Measurements from ENCODE around the gene CDK16.

DNA sequence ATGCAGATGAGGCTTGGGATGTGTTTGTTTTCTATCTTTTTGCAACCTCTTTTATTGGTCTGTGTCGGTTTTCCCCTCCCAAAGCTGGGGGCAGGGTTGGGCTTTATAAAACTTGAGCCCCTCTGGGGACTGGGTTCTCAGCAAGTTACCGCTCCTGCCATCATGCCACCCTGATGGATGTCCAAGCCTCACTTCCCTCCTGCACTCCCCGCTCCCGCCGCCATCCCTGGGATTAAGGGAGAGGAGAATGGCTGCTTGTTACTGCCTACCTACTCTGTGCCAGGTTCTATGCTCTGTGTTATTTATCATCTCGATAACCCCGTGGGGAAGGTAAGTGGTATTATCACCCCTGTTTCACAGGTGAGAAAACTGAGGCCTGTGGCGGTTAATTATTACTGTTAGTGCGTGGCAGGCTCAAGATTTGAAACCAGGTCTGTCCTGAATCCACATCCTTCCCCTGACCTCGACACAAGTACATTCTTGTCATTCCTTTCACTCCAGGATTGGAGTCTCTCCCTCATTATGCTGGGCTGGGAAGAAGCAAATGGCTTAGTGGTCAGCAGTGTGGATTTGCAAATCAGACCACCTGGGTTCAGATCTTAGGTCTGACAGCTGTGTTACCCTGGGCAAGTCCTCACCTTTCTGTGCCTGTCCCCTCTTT, 20.3 kb upstream of the CDK16 start:
- no peak for TF ChIP-seq CTCF (IDR thresholded peaks at IDR 0.05)
- TF ChIP-seq POLR2A (IDR thresholded peaks at IDR 0.05): no peak
- TF ChIP-seq POLR2AphosphoS5 (IDR thresholded peaks at IDR 0.05): no peak

Data from stomach (tissue), 4 donors.